ENCODE data around the gene PLGRKT. TPM values are rescaled to one million over a fixed set of nuclear protein-coding genes. Genes with fewer than 3 reads are reported as not detected.
"Not testable (repeated sequence)": the region's sequence is repeated elsewhere in the genome, so short reads cannot be mapped to it uniquely, and the experiment has no call there.

PLGRKT gene
- total and polyA plus RNA-seq, 2 donors (not counting 3 experiments of a cell fraction or from before 2014, with no cell fraction given) = 3.8 to 21.2 TPM

DNA sequence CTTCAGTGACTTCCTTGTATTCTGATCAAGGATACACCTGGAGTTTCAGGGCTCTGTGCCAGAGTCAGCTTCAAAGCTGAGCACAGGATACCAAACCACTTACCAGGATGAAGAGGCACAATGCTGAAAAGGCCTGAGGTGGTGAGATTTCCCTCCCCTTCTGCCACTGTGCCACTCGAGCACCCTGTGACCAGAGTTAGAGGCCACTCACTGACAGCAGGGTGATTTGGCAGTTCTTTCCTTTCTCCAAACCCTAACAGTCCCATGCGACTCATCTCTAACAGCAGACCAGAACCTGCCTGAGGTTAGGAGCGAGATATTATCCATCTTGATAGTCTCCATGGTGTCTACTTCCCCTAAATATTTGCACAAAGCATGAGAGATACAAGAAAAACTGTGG, 1.8 kb downstream of the PLGRKT start:
- no peaks in the 10 kb centered on the region for H3K27me3 ChIP-seq (ENCODE audit: control insufficient read depth in 2 of 2, insufficient read depth in 2 of 2, low read length in 2 of 2)
- no peak overlapping the region for H2AFZ ChIP-seq (ENCODE audit: low read depth, low read length)
- no peaks in the 10 kb centered on the region for H3K9me1 ChIP-seq (replicated peaks; ENCODE audit: control insufficient read depth, extremely low read depth, insufficient read depth, low read length)
- ChIA-PET POLR2A (no interaction called here), CTCF (interaction anchor here (1.0 to 1.9 kb wide), 4 partner anchors 10 to 673 kb away, joined by 3 to 6 read pairs (median 4); partner anchors contain the start of gene CD274)
- FAIRE-seq (peak; percentile 67), DNase-seq (ENCODE audit: low read depth, low spot score) (no peak)
- H3K27ac ChIP-seq (ENCODE audit: insufficient read depth, low read depth, low read length) = no peak overlapping the region
- H3K9ac ChIP-seq (replicated peaks; ENCODE audit: extremely low read depth, insufficient read depth, low read length) = no peak overlapping the region
- BruUV-seq (replicated peaks) = no TSS peak
- no peak for TF ChIP-seq MYC (IDR thresholded peaks at IDR 0.05; ENCODE audit: low read depth, low read length)
- TF ChIP-seq POLR2A (IDR thresholded peaks at IDR 0.05; ENCODE audit: low read depth, low read length) = no peak
- TF ChIP-seq GATA2 (IDR thresholded peaks at IDR 0.05; ENCODE audit: insufficient read depth, insufficient read length, low read depth, low read length) = no peak
- no peak for TF ChIP-seq EZH2 (IDR thresholded peaks at IDR 0.05; ENCODE audit: borderline replicate concordance, low read depth, low read length, severe bottlenecking)
- H3K4me1 ChIP-seq (ENCODE audit: control insufficient read depth, extremely low read depth, insufficient read depth, low read length) = peaks cover 26% of the 10 kb centered on the region
- dilution Hi-C loops (cut with MboI; ENCODE audit: extremely low pct_ligation_motif_present, low sequenced_read_pairs) (loop anchor here (25.0 kb wide), 1 partner anchor 249 kb away; the partner anchor contains the start of gene INSL6), intact Hi-C loops (cut with micrococcal nuclease) (no loop called here)
- H4K20me1 ChIP-seq (replicated peaks; ENCODE audit: control insufficient read depth, extremely low read depth, insufficient read depth, low read length) = no peaks in the 10 kb centered on the region
- no peaks in the 10 kb centered on the region for H3K9me3 ChIP-seq (replicated peaks; ENCODE audit: control insufficient read depth, insufficient read depth, low read length)
- H3K79me2 ChIP-seq (ENCODE audit: control insufficient read depth, insufficient read depth, low read length) = no peaks in the 10 kb centered on the region
- no peak overlapping the region for H3K4me2 ChIP-seq (ENCODE audit: insufficient read depth, low read length)
- H3K36me3 ChIP-seq (ENCODE audit: control insufficient read depth in 2 of 2, extremely low read depth in 1 of 2, insufficient read depth in 2 of 2, low read length in 2 of 2) = no peaks in the 10 kb centered on the region
- no peak overlapping the region for H3K4me3 ChIP-seq (replicated peaks in 1 of 3; ENCODE audit: insufficient read depth in 1 of 3, low read depth in 1 of 3, low read length in 3 of 3)

DNA sequence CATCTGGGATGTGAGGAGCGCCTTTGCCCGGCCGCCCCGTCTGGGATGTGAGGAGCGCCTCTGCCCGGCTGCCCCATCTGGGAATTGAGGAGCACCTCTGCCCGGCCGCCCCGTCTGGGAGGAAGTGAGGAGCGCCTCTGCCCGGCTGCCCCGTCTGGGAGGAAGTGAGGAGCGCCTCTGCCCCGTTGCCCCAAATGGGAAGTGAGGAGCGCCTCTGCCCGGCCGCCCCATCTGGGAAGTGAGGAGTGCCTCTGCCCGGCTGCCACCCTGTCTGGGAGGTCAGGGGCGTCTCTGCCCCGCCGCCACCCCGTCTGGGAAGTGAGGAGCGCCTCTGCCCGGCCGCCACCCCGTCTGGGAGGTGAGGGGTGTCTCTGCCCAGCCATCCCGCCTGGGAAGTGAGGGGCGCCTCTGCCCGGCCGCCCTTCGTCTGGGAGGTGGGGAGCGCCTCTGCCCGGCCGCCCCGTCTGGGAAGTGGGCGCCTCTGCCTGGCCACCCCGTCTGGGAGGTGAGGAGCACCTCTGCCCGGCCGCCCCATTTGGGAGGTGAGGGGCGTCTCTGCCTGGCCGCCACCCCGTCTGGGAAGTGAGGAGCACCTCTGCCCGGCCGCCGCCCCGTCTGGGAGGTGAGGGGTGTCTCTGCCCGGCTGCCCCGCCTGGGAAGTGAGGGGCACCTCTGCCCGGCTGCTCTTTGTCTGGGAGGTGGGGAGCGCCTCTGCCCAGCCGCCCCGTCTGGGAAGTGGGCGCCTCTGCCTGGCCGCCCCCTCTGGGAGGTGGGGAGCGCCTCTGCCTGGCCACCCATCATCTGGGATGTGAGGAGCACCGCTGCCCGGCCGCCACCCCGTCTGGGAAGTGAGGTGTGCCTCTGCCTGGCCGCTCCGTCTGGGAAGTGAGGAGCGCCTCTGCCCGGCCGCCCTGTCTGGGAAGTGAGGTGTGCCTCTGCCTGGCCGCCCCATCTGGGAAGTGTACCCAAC, 3.6 kb downstream of the PLGRKT start:
- H3K9me3 ChIP-seq (replicated peaks; ENCODE audit: control insufficient read depth, insufficient read depth, low read length); H3K79me2 ChIP-seq (ENCODE audit: control insufficient read depth, insufficient read depth, low read length); H2AFZ ChIP-seq (ENCODE audit: low read depth, low read length); H3K27me3 ChIP-seq (ENCODE audit: control insufficient read depth in 2 of 2, insufficient read depth in 2 of 2, low read length in 2 of 2); H3K4me2 ChIP-seq (ENCODE audit: insufficient read depth, low read length); intact Hi-C loops (cut with micrococcal nuclease); H3K4me3 ChIP-seq (replicated peaks in 1 of 3; ENCODE audit: insufficient read depth in 1 of 3, low read depth in 1 of 3, low read length in 3 of 3); FAIRE-seq; H3K27ac ChIP-seq (ENCODE audit: insufficient read depth, low read depth, low read length); H3K9ac ChIP-seq (replicated peaks; ENCODE audit: extremely low read depth, insufficient read depth, low read length); DNase-seq (ENCODE audit: low read depth, low spot score); POLR2A ChIA-PET; H4K20me1 ChIP-seq (replicated peaks; ENCODE audit: control insufficient read depth, extremely low read depth, insufficient read depth, low read length); H3K9me1 ChIP-seq (replicated peaks; ENCODE audit: control insufficient read depth, extremely low read depth, insufficient read depth, low read length); BruUV-seq (replicated peaks); H3K36me3 ChIP-seq (ENCODE audit: control insufficient read depth in 2 of 2, extremely low read depth in 1 of 2, insufficient read depth in 2 of 2, low read length in 2 of 2); CTCF ChIA-PET: not testable (repeated sequence)
- H3K4me1 ChIP-seq (ENCODE audit: control insufficient read depth, extremely low read depth, insufficient read depth, low read length) = peaks cover 25% of the 10 kb centered on the region
- dilution Hi-C loops (cut with MboI; ENCODE audit: extremely low pct_ligation_motif_present, low sequenced_read_pairs) = loop anchor here (25.0 kb wide), 1 partner anchor 247 kb away; the partner anchor contains the start of gene INSL6

GRCh38 chr9:5433328-5433727, 4.4 kb downstream of the PLGRKT start:
- H2AFZ ChIP-seq (ENCODE audit: low read depth, low read length); intact Hi-C loops (cut with micrococcal nuclease); H4K20me1 ChIP-seq (replicated peaks; ENCODE audit: control insufficient read depth, extremely low read depth, insufficient read depth, low read length); H3K4me2 ChIP-seq (ENCODE audit: insufficient read depth, low read length); BruUV-seq (replicated peaks); H3K27me3 ChIP-seq (ENCODE audit: control insufficient read depth in 2 of 2, insufficient read depth in 2 of 2, low read length in 2 of 2); FAIRE-seq; H3K9me1 ChIP-seq (replicated peaks; ENCODE audit: control insufficient read depth, extremely low read depth, insufficient read depth, low read length); H3K27ac ChIP-seq (ENCODE audit: insufficient read depth, low read depth, low read length); H3K79me2 ChIP-seq (ENCODE audit: control insufficient read depth, insufficient read depth, low read length); H3K9ac ChIP-seq (replicated peaks; ENCODE audit: extremely low read depth, insufficient read depth, low read length); H3K36me3 ChIP-seq (ENCODE audit: control insufficient read depth in 2 of 2, extremely low read depth in 1 of 2, insufficient read depth in 2 of 2, low read length in 2 of 2); H3K9me3 ChIP-seq (replicated peaks; ENCODE audit: control insufficient read depth, insufficient read depth, low read length); POLR2A ChIA-PET; DNase-seq (ENCODE audit: low read depth, low spot score); H3K4me3 ChIP-seq (replicated peaks in 1 of 3; ENCODE audit: insufficient read depth in 1 of 3, low read depth in 1 of 3, low read length in 3 of 3); CTCF ChIA-PET: not testable (repeated sequence)
- peaks cover 22% of the 10 kb centered on the region for H3K4me1 ChIP-seq (ENCODE audit: control insufficient read depth, extremely low read depth, insufficient read depth, low read length)
- dilution Hi-C loops (cut with MboI; ENCODE audit: extremely low pct_ligation_motif_present, low sequenced_read_pairs) = loop anchor here (25.0 kb wide), 1 partner anchor 246 kb away; the partner anchor contains the start of gene INSL6

Measured in endothelial cell of umbilical vein (primary cell).